NCI-H526 treated with DMSO at 0.1 percent for 48 hours (cell line): ENCODE measurements around the gene POLA1.

Source experiments
- DNase-seq: peaks from one replicate; lab custom pipeline; 2025; lab: John Stamatoyannopoulos, UW

Gene POLA1

DNA sequence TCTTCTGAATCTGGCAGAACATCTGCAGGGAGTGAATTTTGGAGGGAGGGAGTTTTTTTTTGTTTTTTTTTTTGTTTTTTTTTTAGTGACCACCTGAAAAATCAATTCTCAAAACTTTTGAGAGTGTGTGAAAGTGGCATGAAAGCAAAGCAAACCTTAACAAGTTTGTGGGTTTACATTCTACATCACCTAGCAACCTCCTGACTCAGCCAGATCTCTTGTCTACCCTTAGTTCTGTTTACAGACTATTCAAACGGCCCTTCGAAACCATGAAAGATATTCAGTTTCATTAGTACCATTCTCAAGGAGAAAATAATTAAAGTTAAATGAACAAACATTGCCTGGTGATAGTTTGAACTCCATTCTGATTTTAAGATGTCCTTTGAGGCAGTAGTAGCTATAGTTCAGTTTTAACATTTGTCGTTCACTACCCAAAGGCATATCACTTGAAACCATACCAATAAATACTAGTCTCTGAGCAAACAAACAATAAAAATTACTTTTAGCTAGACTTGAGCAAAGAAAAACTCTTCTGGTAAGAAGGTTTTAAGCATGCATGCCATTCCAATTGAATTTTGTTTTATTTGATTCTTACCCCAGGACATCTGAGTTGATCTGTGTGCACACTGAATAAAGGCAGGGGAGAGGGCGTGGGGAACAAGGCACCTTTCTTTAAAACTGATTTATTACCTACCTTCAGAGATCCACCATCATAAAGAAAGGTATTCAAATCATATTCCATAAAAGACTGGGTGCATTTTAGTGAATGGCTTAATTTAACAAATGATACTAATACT is 184.3 kb downstream of the POLA1 start:
- no peak for DNase-seq

DNA sequence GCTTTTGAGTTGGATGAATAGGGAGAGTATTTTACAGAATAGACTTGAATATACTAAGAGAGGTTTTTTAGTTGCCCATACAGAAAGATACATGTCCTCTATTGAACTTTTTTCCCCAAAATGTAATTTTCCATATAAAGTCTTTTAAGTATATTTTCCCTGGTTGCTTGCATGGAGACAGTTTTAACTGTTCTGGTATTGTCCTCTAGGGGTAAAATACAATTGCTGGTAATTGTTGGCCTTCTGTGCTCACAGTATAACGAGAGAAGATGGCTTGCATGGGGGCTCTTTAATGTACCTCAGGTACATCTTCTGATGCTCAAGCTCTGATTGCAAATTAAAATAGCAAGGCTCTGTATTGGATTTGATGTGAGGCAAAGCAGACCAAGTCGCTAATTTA is 186.0 kb downstream of the POLA1 start:
- no peak for DNase-seq

GRCh38 chrX:24886916-24887315 is 193.2 kb downstream of the POLA1 start:
- DNase-seq = no peak

DNA sequence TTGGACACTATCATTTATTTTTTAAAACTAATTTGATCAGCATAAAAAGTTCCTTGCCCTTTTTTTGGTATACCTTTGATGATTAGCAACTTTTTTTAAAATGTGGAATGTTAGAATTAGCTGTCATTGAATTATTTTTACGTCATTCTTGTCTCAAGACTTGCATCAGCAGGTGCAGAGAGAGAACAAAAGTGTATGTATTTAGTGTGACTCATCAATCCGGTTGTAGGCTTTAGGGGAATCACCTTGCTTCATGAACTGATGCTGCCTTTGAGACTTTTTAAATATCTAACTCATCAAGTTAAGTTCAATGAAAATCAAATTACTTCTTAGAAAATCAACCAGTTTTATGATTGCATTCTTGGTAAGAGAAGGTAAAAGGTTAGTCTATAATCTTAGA is 197.0 kb downstream of the POLA1 start:
- DNase-seq = no peak

DNA sequence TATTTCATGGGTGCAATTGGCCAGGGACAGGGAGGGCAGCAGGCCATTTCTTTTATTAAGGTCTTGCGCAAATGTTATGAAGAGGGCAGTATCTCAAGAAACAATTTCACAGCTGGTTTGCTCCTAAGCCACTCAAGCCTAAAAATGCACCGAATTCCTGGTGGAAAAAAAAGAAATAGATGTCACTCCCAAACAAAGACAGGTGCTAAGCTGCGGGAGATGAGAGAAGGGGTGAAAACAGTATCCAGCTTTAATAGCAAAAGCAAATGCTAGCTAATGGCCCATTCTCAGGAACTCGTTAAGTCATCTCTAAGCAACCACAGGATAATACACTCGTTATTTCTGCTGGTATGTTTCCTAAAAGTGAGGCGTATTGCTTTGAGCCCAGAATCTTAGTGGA is 205.7 kb downstream of the POLA1 start:
- DNase-seq = no peak

- DNase-seq = no peak
Observed at GRCh38 chrX:24900234-24900633, 206.5 kb downstream of the POLA1 start.

- no peak for DNase-seq
Observed at GRCh38 chrX:24902806-24903205, 209.1 kb downstream of the POLA1 start.

- no peak for DNase-seq
Observed at GRCh38 chrX:24918715-24919114, 225.0 kb downstream of the POLA1 start.

DNA sequence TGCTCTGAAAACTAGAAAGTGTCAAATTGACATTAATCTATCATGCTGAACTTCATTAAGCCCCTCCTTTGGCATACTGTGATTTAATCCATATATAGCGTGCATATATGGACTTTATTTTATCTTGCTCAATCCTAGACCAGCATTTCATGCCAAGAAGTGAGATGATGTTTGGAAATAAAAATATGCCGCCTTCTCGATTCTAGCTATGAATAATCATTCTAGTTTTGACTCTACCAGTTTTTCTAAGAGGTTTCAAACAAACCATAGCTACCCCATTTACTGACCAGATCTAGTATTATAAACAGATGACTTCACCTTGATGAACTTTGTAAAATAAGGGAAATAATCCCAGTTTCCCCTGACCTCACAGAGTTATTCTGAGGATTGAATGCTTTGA is 227.1 kb downstream of the POLA1 start:
- no peak for DNase-seq

DNA sequence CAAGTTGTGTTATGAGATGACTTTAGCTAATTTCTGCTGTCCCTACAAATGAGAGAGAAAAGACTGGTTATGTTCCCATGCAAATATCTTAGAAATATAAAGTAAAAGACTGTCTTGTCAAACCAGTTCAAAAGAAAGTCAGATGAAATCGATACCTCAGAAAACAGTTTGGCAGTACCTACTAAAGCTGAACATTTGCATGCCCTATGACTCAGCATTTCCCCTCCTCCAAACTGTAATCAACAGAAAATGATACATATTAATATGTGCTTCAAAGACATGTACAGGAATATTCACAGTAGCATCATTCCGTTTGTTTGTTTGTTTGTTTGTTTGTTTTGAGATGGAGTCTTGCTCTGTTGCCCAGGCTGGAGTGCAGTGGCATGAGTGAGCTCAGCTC is 231.7 kb downstream of the POLA1 start:
- peak; percentile 82 for DNase-seq

DNA sequence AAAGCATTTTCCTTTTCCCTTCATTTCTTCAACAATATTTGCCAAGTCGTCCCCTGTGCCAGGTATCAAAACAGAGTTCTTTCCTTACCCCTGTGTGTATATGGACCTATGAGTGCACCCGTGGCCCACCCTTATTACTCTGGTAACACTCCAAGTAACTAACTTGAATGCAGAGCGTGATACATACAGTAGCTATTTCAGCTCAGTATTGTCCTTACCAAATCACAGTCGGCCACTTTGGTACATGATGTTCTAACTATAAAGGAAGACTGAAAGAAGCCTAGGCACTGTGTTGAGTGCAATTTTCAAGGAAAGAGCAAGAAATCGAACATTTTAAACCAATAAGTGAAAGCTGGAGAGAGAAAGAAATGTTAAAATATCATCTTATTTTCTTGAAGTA is 233.7 kb downstream of the POLA1 start:
- DNase-seq = no peak

DNA sequence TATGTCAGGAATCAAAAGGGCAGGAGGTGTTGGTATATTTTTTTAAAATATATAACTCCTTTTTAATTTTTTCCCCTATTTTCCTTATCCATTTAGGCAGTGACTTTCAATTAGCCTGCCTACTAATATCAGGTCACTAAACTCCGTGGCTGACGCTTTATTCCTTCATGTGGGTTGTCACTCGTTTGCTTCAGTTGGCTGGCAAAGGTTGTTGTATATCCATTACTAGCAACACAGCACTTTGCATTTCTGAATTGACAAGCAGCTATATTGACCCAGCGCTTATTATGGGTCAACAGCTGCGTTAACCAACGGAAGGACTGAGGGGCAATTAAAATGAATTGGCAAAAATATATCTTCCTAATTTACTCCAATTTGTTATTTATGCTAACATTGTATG is 234.4 kb downstream of the POLA1 start:
- peak; percentile 63 for DNase-seq

- DNase-seq = no peak
Observed at GRCh38 chrX:24934279-24934678, 240.6 kb downstream of the POLA1 start.

DNA sequence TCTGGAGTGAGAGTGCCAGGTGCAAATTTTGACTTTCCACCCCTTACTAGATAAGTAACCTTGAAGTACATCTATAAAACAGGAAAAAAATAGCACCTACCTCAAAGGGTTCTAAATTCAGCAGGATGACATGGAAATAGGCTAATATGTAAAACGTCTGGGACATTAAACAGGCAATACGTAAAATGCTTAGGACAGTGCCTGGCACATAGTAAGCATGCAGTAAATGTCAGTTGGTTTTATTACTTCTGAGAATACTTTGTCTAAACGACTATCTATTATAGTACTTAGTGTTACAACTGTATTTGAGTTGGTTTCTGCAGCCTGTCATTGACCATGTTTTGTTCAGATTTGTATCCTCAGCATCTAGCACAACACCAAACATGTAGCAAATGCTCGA is 251.3 kb downstream of the POLA1 start:
- no peak for DNase-seq

GRCh38 chrX:24946369-24946768 is 252.7 kb downstream of the POLA1 start:
- DNase-seq = no peak

DNA sequence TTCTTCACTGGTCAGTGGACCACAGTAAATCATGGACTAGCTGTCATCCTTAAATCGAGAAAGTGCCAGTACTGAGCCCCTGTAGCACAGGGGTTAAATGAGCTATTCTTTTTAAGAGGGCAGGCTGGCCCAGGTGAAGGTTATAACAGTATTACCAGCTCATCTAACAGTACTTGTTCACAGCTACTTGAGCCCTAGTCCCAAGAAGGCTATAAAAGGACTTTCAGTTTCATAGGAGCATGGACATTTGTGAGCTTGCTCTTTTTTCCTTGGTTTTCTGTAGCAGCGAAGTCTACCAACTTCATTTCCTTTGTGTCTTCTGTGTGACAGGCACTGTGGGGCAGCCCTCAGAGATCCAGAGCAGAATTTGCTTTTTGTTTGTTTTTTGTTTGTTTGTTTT is 261.0 kb downstream of the POLA1 start:
- no peak for DNase-seq

- no peak for DNase-seq
Observed at GRCh38 chrX:24955372-24955930, 261.7 kb downstream of the POLA1 start.

DNA sequence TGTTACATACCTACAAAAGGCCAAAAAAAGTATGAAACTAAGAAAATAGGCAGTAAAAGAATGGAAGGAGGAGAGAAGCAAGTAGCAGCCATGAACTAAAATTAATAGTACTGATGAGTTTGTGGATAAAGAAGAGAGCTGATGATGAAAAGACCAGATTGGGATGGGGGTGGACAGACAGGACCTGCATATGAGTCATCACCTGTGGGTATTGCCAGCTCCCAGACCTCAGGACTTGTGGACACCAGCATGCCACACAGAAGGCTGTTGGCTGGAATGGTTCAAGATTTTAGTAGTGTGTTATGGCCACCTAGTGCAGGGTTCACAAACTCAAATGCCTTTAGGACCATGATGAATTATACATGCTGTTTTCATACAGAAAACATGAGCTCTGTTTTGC is 263.1 kb downstream of the POLA1 start:
- no peak for DNase-seq

GRCh38 chrX:24961809-24962208 is 268.1 kb downstream of the POLA1 start:
- no peak for DNase-seq

DNA sequence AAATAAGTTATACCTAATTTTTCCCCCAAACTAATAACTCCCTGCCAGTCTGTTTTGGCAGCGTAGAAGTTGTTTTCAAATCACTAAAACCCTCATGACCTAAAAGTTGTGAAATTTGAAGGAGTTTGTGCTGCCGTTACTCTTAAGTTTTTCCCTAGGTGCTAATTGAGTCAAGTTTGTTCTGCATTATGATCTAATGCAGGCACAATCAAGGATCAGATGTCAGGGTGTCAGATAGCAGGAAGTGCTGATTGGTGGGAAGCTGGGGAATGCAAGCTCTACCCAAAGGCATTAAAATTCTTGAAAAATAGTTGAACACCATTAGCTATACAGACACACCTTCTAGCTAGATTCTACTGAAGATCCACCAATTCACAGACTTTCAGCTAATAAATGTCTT is 270.1 kb downstream of the POLA1 start:
- no peak for DNase-seq

GRCh38 chrX:24965372-24965771 is 271.7 kb downstream of the POLA1 start:
- no peak for DNase-seq

GRCh38 chrX:24969812-24970211 is 276.1 kb downstream of the POLA1 start:
- DNase-seq = no peak

DNA sequence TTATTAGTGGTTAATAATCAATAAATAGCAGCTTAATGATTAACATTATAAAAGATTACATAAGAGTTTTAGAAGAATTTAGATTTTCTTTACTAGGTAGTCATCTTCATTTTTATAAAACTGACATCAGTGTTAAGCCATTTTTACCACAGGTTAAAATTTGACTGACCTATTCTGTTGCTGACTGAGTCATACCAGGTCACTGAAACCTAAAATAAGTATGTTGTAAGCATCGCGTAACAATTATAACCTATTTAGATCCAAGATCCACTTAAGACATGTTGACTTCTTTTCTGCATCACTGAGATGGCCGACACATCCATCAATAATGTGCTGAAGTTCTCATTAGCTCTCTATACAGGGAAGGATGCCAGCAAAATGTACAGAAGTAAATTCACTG is 285.4 kb downstream of the POLA1 start:
- no peak for DNase-seq

- DNase-seq = no peak
Observed at GRCh38 chrX:24981030-24981429, 287.3 kb downstream of the POLA1 start.
